Activated CD8-positive, alpha-beta memory T cell treated with anti-CD3 and anti-CD28 coated beads, Interleukin-2, amount 50 U/mL, for 24 hours (primary cell): Measurements from ENCODE around the gene RUBCNL.
"Not testable (repeated sequence)": the region's sequence is repeated elsewhere in the genome, so short reads cannot be mapped to it uniquely, and the experiment has no call there.

Experiments
- DNase-seq: peaks from one replicate; pipeline ENCODE4 v3.0.0-alpha.2; 2020; ENCODE audit errors: extremely low read depth

Gene RUBCNL

GRCh38 chr13:46373623-46374022 lies 13.4 kb downstream of the RUBCNL start:
- DNase-seq: no peak

GRCh38 chr13:46372938-46373337 lies 14.1 kb downstream of the RUBCNL start:
- DNase-seq: not testable (repeated sequence)

GRCh38 chr13:46372071-46372470 lies 15.0 kb downstream of the RUBCNL start:
- DNase-seq: no peak

GRCh38 chr13:46369506-46370277 lies 17.4 kb downstream of the RUBCNL start:
- no peak for DNase-seq

- DNase-seq: no peak
Measured at GRCh38 chr13:46367617-46368327, 19.3 kb downstream of the RUBCNL start.

- DNase-seq: no peak
Measured at GRCh38 chr13:46361276-46361934, 25.6 kb downstream of the RUBCNL start.

- no peak for DNase-seq
Measured at GRCh38 chr13:46360604-46361003, 26.4 kb downstream of the RUBCNL start.

GRCh38 chr13:46359714-46360113 lies 27.3 kb downstream of the RUBCNL start:
- DNase-seq: no peak

- DNase-seq: no peak
Measured at GRCh38 chr13:46355901-46356590, 31.0 kb downstream of the RUBCNL start.

- no peak for DNase-seq
Measured at GRCh38 chr13:46355088-46355468, 32.0 kb downstream of the RUBCNL start.

GRCh38 chr13:46354156-46355087 lies 32.6 kb downstream of the RUBCNL start:
- DNase-seq: no peak

- DNase-seq: no peak
Measured at GRCh38 chr13:46352805-46353204, 34.2 kb downstream of the RUBCNL start.

GRCh38 chr13:46350003-46350402 lies 37.0 kb downstream of the RUBCNL start:
- DNase-seq: no peak

- no peak for DNase-seq
Measured at GRCh38 chr13:46348961-46349360, 38.1 kb downstream of the RUBCNL start.

- DNase-seq: no peak
Measured at GRCh38 chr13:46347277-46347676, 39.8 kb downstream of the RUBCNL start.

- DNase-seq: no peak
Measured at GRCh38 chr13:46345866-46346265, 41.2 kb downstream of the RUBCNL start.

GRCh38 chr13:46345398-46345797 lies 41.7 kb downstream of the RUBCNL start:
- DNase-seq: no peak

GRCh38 chr13:46343279-46343994 lies 43.6 kb downstream of the RUBCNL start:
- DNase-seq: no peak

- no peak for DNase-seq
Measured at GRCh38 chr13:46342538-46342937, 44.5 kb downstream of the RUBCNL start.

- DNase-seq: no peak
Measured at GRCh38 chr13:46341112-46341711, 45.8 kb downstream of the RUBCNL start.
